HG03280 (cell line): Measurements from ENCODE around the gene PKMYT1.
A peak's percentile ranks its signal among the peaks of the same experiment; 100 is the strongest.

ENCODE experiments used
- ATAC-seq: cut with Tn5 transposase; IDR thresholded peaks from one replicate; pipeline ENCODE4 v1.9.1; 2021; ENCODE audit warnings: mild to moderate bottlenecking, moderate library complexity; ENCODE audit not compliant: unreplicated experiment

Gene PKMYT1

GRCh38 chr16:3001316-3001715 lies 21.1 kb upstream of the PKMYT1 start:
- no peak for ATAC-seq

- no peak for ATAC-seq
Observed at GRCh38 chr16:3000540-3000939, 20.3 kb upstream of the PKMYT1 start.

DNA sequence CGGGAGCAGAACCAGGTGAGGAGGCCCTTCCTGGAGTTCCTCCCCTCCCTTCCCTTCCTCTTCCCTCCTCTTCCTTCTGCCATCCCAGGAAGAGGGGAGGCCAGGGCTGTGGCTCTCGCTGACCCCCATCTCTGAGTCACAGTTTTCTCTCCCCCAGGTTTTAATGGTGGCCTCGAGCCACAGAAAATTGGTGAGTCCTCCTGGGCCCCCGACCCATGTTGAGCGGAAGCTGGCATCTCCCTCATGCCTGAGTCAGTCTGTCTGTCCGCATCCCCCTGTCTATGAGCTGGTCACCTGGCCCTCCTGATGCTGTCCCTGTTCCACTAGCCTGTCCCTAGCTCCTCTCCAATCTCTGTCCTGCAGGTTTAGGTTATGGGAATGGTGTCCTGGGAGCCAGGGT lies 19.7 kb upstream of the PKMYT1 start:
- ATAC-seq, result no peak

- ATAC-seq, result no peak
Observed at GRCh38 chr16:2996298-2996697, 16.1 kb upstream of the PKMYT1 start.

GRCh38 chr16:2992383-2993081 lies 12.3 kb upstream of the PKMYT1 start:
- ATAC-seq, result no peak

- ATAC-seq, result no peak
Observed at GRCh38 chr16:2991566-2992261, 11.5 kb upstream of the PKMYT1 start.

GRCh38 chr16:2990891-2991290 lies 10.6 kb upstream of the PKMYT1 start:
- ATAC-seq, result no peak

DNA sequence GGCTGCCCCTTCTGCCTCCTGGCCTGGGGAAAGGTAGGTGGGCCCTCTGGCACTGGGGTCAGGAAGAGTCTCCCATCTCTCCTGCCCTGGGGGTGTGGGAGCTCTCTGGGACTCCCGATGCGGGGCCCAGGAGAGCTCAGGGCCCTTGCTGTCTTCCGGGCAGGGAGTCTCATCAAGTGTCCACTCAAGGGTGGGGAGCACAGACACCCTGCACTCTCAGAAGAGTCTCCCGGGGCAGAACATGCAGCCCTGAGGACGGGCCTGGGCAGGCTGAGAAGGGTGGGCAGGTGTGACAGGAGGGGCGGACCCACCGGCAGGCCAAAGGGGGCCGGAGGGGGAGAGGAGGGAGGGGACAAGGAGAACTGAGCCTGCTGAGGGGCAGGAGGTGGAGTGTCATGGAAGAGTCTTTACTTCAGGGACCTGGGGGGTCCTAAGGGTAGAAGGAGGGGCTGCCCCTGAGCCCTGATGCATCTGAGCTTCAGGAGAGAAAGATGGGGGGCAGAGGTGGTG lies 8.4 kb upstream of the PKMYT1 start:
- ATAC-seq, result no peak

- ATAC-seq, result no peak
Observed at GRCh38 chr16:2987833-2988232, 7.6 kb upstream of the PKMYT1 start.

- ATAC-seq, result no peak
Observed at GRCh38 chr16:2987286-2987685, 7.0 kb upstream of the PKMYT1 start.

DNA sequence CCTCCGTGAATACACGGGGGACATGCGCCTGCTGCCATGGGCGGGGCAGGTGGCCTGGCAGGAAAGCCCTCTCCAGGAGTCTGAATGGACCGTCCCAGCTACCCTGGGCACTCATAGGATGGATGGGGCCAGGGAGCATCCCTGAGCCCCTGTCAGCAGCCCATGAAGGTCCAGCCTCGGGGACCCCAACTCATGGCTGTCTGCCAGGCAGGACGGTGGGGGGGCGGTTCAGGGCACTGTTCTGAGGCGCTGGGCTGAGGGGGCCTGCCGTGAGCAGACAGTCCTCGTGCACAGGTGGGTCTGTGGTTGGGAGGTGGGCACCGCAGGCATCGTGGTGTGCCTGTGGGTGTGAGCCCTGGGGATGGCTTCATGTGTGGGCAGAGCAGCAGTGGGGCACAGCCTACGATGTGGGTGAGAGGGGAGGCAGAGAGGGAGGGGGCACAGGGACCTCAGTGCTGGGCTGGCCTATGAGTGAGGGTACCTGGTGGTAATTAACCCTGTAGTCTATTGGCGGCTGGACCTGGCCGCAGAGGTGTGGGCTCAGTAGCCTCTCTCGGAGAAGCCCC lies 6.5 kb upstream of the PKMYT1 start:
- no peak for ATAC-seq

GRCh38 chr16:2985893-2986355 lies 5.7 kb upstream of the PKMYT1 start:
- ATAC-seq, result no peak

DNA sequence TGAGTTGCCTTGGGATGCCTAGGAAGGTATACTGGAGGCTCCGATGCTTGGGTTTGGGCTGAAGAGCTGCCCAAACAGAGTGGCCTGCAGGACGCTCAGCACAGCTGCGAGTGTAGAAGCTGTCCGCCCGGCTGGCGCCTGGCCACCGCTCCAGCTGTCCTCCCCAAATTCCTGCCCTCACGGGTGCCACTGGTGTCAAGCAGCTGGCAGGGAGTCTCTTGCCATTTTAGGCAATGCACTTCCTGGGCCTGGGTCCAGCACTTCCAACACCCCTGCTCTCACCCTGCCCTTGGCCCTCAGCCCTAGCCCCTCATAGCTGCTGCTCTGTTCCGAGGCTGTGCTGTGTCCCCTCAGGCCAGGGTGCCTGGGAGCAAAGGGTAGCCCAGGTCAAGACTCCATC lies 5.2 kb upstream of the PKMYT1 start:
- ATAC-seq, result no peak

DNA sequence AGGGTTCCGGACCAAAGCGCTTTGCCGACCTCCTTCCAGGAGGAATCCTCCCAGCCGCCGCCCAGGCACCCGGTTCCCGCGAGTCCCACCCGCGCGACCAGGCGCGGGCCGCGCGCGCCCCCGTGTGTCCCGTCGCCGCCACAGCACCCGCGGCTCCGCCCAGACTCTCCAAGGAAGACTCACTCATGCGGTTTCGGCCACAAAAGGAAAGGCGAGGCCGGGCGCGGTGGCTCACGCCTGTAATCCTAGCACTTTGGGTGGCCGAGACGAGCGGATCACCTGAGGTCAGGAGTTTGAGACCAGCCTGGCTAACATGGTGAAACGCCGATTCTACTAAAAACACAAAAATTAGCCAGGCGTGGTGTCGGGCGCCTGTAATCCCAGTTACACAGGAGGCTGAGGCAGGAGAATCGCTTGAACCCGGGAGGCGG lies 3.5 kb upstream of the PKMYT1 start:
- peak; percentile 38 for ATAC-seq

- no peak for ATAC-seq
Observed at GRCh38 chr16:2982402-2982801, 2.2 kb upstream of the PKMYT1 start.

DNA sequence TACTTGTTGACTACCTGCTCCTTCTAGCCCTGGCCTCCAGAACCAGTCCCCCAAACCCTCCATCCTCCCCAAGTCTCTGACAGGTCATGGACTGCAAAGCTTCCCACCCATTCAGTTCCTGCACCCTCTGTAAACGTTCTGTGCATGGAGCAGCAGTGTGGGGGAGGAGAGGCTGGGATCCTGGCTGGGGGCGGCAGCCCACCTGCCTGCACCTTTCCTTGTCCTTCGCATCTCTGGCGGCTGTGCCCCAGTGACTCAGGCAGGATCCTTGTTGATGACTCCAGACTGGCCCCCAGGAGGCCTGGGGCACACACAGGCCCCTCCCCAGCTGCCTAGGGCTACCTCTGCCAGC lies 1.6 kb upstream of the PKMYT1 start:
- no peak for ATAC-seq

DNA sequence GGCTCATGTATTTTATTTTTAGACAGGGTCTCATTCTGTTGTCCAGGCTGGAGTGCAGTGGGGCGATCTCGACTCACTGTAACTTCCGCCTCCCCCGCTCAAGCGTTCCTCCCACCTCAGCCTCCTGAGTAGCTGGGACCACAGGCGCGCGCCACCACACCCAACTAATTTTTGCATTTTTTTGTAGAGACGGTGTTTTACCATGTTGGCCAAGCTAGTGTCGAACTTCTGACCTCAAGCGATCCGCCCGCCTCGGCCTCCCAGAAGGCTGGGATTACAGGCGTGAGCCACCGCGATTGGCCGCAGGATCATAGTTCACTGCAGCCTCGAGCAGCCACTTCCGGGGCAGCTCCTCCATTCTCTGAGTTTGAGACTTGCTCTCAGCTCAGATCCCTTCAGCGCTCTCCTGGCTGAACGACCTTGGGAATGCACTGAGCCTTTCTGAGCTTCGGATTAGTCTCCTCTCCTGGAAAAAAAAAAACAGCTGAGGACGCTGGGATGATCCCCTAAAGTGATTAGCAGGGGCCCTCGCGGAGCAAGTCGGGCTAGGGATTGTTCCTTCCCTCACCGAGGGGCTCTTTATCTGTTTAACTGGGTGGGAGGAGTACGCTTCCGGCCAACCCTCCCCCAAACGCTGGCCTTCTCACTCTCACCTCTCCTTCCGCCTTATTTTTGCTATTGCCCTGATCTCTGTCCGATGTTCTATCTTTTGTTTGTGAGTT lies 1.1 kb upstream of the PKMYT1 start:
- no peak for ATAC-seq

DNA sequence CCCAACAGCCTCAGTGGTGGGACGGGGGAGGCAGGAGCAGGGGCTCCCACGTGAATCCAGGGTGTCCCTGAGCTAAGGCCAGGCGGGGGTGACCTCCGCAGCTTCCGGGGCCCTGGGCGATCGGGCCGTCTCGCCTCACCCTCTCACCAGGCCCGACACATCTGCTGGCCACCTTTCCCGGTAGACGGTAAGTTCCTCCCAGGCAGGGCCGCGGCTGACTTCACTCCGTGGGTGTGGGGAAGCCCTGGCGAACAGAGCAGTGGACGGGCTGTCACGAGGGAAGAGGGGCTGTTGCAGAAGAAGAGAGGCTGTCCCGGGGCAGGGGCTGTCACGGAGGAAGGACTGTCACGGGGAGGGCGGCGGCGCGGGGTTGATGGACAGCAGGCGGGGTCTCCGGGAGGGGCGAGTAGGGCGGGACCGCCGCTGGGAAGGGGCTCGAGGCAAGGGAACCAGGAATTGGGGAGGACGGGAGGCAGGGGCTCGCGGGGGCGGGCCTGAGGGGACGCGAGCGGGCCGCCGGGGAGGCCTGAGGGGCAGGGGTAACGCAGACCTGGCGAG lies 498 bp downstream of the PKMYT1 start:
- no peak for ATAC-seq

DNA sequence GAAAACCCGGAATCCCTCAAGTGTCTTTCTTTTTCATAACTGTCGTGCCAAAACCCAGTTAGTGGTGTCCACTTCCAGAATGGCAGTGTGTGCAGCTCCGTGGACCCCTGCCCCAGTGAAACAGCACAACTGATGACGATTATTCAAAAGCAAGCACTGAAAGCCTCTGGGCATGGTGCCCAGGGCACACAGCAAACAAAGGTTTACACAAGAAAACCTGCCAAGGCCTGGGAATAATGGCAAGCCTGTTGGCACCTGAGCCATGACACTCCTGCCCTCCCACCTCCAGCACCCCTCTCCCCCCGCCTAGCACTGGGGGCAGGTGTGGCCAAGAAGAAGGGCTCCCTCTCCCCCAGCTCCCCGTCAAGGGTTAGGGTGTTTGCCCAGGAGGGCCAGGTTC lies 2.8 kb downstream of the PKMYT1 start:
- no peak for ATAC-seq

GRCh38 chr16:2976673-2977072 lies 3.6 kb downstream of the PKMYT1 start:
- ATAC-seq, result no peak

DNA sequence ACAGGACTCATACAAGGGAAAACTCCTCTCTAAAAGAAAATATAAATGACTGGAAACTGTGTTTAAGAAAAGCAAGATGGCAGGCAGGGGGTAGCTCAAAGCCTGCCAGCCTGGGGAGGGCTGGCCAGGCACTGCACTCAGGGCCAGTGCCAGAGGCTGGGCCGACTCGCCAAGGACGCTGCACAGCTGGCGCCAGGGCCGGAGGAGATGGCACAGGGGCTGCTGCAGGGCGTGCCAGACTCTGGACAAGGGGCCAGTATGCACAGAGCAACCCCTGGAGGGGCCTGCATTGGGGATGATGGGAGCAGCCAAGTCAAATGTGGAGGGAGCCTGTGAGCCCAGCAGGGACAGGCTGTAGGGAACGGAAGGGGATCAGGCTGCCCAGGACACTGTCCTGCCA lies 4.0 kb downstream of the PKMYT1 start:
- ATAC-seq, result no peak
